HG02840 (cell line): ENCODE measurements around the gene SLC16A8.

ENCODE experiments used
- ATAC-seq: cut with Tn5 transposase; IDR thresholded peaks from one replicate; pipeline ENCODE4 v1.9.1; 2021; ENCODE audit warnings: mild to moderate bottlenecking, moderate library complexity, moderate number of reproducible peaks; ENCODE audit not compliant: unreplicated experiment, low FRiP score

The SLC16A8 gene

GRCh38 chr22:38114484-38115398, 30.8 kb upstream of the SLC16A8 start:
- ATAC-seq = no peak

- no peak for ATAC-seq
Observed at GRCh38 chr22:38112381-38112780, 28.4 kb upstream of the SLC16A8 start.

- no peak for ATAC-seq
Observed at GRCh38 chr22:38111925-38112355, 28.0 kb upstream of the SLC16A8 start.

- ATAC-seq = no peak
Observed at GRCh38 chr22:38110863-38111852, 27.2 kb upstream of the SLC16A8 start.

GRCh38 chr22:38110008-38110862, 26.3 kb upstream of the SLC16A8 start, which contains the start of gene BAIAP2L2:
TSS of gene BAIAP2L2 (minus strand) at chr22:38110684. CDS start at chr22:38110525, 159 bp downstream.
- ATAC-seq = no peak

- ATAC-seq = no peak
Observed at GRCh38 chr22:38109371-38110001, 25.5 kb upstream of the SLC16A8 start.

- ATAC-seq = no peak
Observed at GRCh38 chr22:38108561-38109319, 24.8 kb upstream of the SLC16A8 start.

GRCh38 chr22:38107692-38108515, 23.9 kb upstream of the SLC16A8 start:
- no peak for ATAC-seq

GRCh38 chr22:38106814-38107578, 23.0 kb upstream of the SLC16A8 start:
- ATAC-seq = no peak

GRCh38 chr22:38104084-38104483, 20.1 kb upstream of the SLC16A8 start:
- no peak for ATAC-seq

GRCh38 chr22:38103641-38104040, 19.7 kb upstream of the SLC16A8 start:
- no peak for ATAC-seq

GRCh38 chr22:38098410-38099249, 14.6 kb upstream of the SLC16A8 start:
- no peak for ATAC-seq

GRCh38 chr22:38097557-38098409, 13.8 kb upstream of the SLC16A8 start:
- no peak for ATAC-seq

GRCh38 chr22:38097058-38097457, 13.1 kb upstream of the SLC16A8 start:
- no peak for ATAC-seq

GRCh38 chr22:38089474-38089851, 5.5 kb upstream of the SLC16A8 start:
- ATAC-seq = no peak
